Coronary artery (tissue), 2 donors: ENCODE measurements around the gene ADIPOR2.
"Not testable (repeated sequence)": the region's sequence is repeated elsewhere in the genome, so short reads cannot be mapped to it uniquely, and the experiment has no call there.

ENCODE experiments used
- DNase-seq: peaks from one replicate; pipeline ENCODE4 v3.0.0-alpha.2; 2017; ENCODE audit warnings: low spot score
- H3K27ac ChIP-seq, 2 donors: fragments of 200-600 bp; sonication (generic); one replicate each; pipeline ENCODE4 v1.5.1; 2016 to 2019
- H3K4me3 ChIP-seq: fragments of 200-600 bp; sonication (generic); 2 replicates; pipeline ENCODE4 v1.5.1; 2016; ENCODE audit warnings: mild to moderate bottlenecking, moderate library complexity
- TF ChIP-seq, protein P1 (sequence below): fragments of 200-600 bp; sonication (generic); IDR thresholded peaks from one replicate; pipeline ENCODE4 v1.5.1; 2019; ENCODE audit warnings: antibody characterized with exemption

The ADIPOR2 gene

DNA sequence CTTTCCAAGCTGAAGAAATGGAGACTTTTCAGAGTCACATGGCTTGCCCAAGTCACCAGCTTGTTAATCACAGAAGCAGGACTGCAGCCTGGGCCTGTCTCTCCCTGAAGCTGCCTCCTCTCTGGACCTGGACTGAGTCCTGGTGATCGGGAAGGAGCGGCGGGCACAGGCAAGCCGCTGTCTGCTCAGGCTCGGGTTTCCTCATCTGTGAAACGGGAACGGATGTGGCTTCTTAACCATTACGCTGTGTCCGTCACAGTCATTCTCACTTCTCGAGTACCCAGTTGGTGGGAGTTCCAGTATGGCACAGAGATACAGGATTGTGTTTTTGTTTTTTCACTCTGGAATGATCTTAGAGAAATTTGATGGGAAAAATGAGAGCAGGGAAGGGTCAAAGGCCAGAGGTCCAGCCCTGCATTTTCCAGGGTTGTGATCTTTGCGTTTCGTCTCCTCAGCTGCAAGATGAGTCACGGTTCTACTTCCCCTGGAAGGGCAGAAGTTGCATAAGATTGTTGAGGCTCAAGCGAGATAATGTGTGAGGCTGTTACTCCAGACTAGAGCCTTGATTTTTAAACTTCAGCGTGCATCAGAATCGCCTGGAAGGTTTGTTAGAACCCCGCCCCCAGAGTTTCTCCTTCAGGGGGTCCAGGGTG is 121.9 kb downstream of the ADIPOR2 start:
- Histone ChIP-seq H3K27ac (peak overlapping the region; percentile 15 to 75), H3K4me3 (no peak overlapping the region)
- DNase-seq = no peak
- TF ChIP-seq, protein P1, sequence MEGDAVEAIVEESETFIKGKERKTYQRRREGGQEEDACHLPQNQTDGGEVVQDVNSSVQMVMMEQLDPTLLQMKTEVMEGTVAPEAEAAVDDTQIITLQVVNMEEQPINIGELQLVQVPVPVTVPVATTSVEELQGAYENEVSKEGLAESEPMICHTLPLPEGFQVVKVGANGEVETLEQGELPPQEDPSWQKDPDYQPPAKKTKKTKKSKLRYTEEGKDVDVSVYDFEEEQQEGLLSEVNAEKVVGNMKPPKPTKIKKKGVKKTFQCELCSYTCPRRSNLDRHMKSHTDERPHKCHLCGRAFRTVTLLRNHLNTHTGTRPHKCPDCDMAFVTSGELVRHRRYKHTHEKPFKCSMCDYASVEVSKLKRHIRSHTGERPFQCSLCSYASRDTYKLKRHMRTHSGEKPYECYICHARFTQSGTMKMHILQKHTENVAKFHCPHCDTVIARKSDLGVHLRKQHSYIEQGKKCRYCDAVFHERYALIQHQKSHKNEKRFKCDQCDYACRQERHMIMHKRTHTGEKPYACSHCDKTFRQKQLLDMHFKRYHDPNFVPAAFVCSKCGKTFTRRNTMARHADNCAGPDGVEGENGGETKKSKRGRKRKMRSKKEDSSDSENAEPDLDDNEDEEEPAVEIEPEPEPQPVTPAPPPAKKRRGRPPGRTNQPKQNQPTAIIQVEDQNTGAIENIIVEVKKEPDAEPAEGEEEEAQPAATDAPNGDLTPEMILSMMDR = no peak

DNA sequence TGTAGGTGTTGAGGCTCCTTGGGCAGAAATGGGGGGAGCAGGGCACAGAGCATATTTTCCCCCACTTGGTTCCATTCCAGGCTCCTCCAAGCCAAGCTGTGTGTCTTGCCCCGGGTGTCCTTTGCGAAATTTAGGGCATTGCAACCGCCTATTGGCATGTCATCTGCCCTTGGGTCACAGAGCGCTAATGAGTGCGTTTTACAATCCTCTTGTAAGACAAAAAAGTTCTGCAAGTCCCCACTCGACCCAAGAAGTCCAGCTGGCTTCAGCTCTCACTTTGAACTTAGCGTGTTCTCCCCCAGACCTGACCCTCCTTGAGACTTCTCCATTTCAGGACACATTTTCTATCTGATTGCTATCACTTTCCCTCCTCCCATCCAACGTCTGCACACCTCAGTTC is 123.4 kb downstream of the ADIPOR2 start:
- H3K27ac ChIP-seq = no peak overlapping the region
- no peak for DNase-seq
- TF ChIP-seq, protein P1 = no peak
- H3K4me3 ChIP-seq = no peak overlapping the region

DNA sequence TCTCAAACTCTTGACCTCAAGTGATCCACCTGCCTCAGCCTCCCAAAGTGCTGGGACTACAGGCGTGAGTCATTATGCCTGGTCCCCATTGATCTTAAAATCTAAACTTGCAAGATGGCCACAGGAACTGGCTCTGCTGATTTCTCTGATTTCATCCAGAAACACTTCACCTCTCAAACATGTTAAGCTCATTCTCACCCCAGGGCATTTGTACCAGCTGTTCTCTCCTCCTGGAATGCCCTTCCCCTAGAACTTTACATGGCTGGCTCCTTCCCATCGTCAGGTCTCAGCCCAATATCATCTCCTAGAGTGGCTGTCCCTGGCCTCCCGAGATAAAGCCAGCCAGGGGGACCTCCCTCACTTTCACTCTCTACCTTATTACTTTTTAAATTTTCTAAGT is 124.2 kb downstream of the ADIPOR2 start:
- Histone ChIP-seq H3K27ac (no peak overlapping the region), H3K4me3 (no peak overlapping the region)
- no peak for DNase-seq
- TF ChIP-seq, protein P1 = no peak

DNA sequence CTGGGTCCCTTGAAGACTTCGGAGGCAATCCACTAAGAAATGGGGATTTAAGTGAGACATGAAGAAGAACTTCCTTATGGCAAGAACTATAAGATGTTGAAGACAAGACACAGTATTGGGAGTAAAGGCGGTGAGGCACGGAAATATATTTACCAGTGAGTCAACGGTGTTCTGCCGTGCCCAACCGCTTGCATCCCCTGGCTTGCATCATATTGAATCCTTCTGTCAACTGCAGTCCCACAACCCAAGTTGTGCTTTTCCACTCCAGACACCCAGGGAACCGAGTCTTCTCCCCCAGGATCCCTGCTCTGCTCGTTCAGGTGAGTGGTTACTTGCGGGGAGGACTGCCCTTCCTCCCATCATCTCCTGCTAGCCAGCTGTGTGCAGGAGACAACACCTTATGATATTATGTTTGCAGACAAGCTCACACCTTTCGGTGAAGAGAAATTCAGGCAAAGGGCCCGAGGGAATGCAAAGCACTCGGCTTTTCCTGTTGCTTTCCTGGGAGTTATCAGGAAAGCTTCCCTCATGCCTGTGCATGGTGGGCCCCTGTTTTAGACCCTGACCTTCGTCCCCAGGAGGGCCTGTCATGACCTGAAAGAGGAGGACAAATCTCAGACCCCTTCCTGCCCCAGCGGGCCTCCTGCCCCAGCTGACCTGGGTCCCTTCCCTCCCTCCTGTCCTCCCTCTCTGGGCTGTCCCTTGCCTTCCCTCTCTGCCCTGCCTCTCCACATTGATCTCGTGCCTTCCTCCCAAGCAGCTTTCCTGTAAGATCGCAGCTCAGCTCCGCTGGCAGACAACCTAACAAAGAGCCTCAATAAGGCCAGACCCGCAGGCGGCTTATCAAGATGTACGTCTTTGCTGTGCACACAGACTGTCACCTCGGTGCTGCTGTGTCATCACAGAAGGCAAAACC is 125.2 kb downstream of the ADIPOR2 start:
- H3K4me3 ChIP-seq = no peak overlapping the region
- TF ChIP-seq, protein P1 = no peak
- DNase-seq = no peak
- H3K27ac ChIP-seq = no peak overlapping the region

DNA sequence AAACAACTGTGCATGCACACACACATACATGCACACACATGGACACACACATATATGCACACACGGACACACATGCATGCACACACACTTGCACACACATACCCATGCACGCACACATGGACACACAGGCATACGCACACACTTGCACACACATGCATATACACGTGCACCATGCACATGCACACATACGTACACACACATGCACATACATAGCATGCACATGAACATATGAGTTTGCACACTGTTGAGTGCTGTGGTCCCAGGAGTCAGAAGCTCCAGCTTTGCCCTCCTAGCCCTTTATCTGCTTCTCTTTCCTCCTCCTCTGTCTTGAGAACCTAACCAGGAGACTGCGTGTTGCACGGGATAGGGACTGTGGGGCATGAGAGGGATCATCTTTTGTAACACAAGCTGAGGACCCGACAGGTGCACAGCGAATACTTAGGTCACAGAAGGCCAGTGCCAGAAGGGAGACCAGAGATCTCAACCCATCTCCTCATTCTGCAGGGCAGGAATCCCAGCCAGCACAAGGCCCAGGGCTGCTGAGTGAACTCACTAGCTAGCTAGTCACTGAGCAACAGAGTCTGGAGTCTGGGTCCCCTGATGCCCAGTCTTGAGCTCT is 126.0 kb downstream of the ADIPOR2 start:
- Histone ChIP-seq H3K4me3 (no peak overlapping the region), H3K27ac (no peak overlapping the region)
- TF ChIP-seq, protein P1 = no peak
- no peak for DNase-seq

DNA sequence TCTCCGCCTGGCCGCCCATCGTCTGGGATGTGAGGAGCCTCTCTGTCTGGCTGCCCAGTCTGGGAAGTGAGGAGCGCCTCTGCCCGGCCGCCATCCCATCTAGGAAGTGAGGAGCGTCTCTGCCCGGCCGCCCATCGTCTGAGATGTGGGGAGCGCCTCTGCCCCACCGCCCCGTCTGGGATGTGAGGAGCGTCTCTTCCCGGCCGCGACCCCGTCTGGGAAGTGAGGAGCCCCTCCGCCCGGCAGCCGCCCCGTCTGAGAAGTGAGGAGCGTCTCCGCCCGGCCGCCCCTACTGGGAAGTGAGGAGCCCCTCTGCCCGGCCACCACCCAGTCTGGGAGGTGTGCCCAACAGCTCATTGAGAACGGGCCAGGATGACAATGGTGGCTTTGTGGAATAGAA is 127.1 kb downstream of the ADIPOR2 start:
- H3K4me3 ChIP-seq, H3K27ac ChIP-seq, DNase-seq: not testable (repeated sequence)

DNA sequence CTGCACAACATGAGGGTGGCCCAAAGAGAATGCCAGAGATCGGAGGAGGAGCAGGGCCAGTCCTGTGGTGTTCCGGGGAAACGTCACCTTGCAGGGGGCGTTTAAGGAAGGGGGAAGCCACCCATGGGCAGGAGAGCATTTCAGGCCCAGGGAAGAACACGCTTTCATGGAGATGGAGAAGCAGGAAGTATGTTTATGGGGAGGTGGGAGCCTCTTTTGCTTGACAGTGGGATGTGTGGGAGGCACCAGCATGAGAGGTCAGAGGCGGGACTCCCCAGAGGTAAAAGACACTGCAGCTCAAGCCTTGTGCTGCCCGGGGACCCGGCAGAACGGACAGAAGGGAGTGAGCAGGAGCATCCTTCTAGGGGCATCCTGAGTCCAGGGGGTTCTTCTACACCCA is 128.2 kb downstream of the ADIPOR2 start:
- no peak for DNase-seq
- TF ChIP-seq, protein P1 = no peak
- no peak overlapping the region for H3K4me3 ChIP-seq
- H3K27ac ChIP-seq = no peak overlapping the region
